Uterus (tissue), 4 donors: ENCODE data around the gene CXXC5. TPM values are rescaled to one million over a fixed set of nuclear protein-coding genes. Genes with fewer than 3 reads are reported as not detected.
"Not testable (repeated sequence)": the region's sequence is repeated elsewhere in the genome, so short reads cannot be mapped to it uniquely, and the experiment has no call there.

Source experiments
- DNase-seq, 2 donors: peaks; one replicate each; pipeline ENCODE4 v3.0.0-alpha.2; 2019 to 2020
- H3K27ac ChIP-seq, 2 donors: fragments of 200-600 bp; sonication (generic); 1 replicate in 1 of 2; 2 replicates in 1 of 2; pipeline ENCODE4 v1.5.1; 2016 to 2018
- H3K27me3 ChIP-seq, 2 donors: fragments of 200-600 bp; sonication (generic); one replicate each; pipeline ENCODE4 v1.5.1; 2018 to 2019; ENCODE audit warnings: control low read depth in 1 of 2
- H3K36me3 ChIP-seq, 2 donors: fragments of 200-600 bp; sonication (generic); one replicate each; pipeline ENCODE4 v1.5.1; 2019; ENCODE audit warnings: control low read depth in 1 of 2
- H3K4me1 ChIP-seq, 2 donors: fragments of 200-600 bp; sonication (generic); one replicate each; pipeline ENCODE4 v1.5.1; 2018 to 2019; ENCODE audit warnings: control low read depth in 1 of 2
- H3K4me3 ChIP-seq, 2 donors: fragments of 200-600 bp; sonication (generic); 1 replicate in 1 of 2; 2 replicates in 1 of 2; pipeline ENCODE4 v1.5.1; 2018 to 2019; ENCODE audit warnings: mild to moderate bottlenecking in 1 of 2
- H3K9me3 ChIP-seq, 2 donors: fragments of 200-600 bp; sonication (generic); one replicate each; pipeline ENCODE4 v1.5.1; 2019; ENCODE audit warnings: control low read depth in 1 of 2
- CTCF ChIP-seq, 4 experiments: fragments of 200-600 bp in 2 of 4; fragments of 450-650 bp in 2 of 4; sonication (generic) in 2 of 4; IDR thresholded peaks; one replicate each; pipeline ENCODE4 v1.5.1; 2016 to 2019; ENCODE audit warnings: antibody characterized with exemption in 4 of 4, mild to moderate bottlenecking in 2 of 4, moderate library complexity in 1 of 4
- POLR2A ChIP-seq, 2 donors: fragments of 450-650 bp; IDR thresholded peaks; one replicate each; pipeline ENCODE4 v1.6.1; 2016; ENCODE audit warnings: antibody characterized with exemption in 2 of 2, mild to moderate bottlenecking in 1 of 2, moderate library complexity in 1 of 2
- intact Hi-C: fragments of 100-400 bp; cut with DNase I; formaldehyde crosslinking; loops from one replicate; pipeline ENCODE4 v1.15.1; 2023; ENCODE audit warnings: low total_unique reads
- total RNA-seq, 4 donors: library from RNA; depleted of rRNA in 3 of 4; stranded (reverse); fragments of >200 nt in 3 of 4; gene quantifications; one replicate each; pipeline versions ENCODE4 v1.1.0 to v1.2.4, GENCODE V29; 2014 to 2023
- donor health status: DM: yes; HTN: yes; CAD: no.

Gene CXXC5
- total RNA-seq, result 10 to 100 TPM in 3 of 4 donors, 1 to 10 TPM in 1; 3.3 to 51.3 (median 35.0) TPM

- Histone ChIP-seq H3K4me1 (peaks cover 0 to 26% of the 10 kb centered on the region in 2 donors), H3K27ac (peak within 1 kb of the TSS; percentile 73 to 88), H3K4me3 (peak within 1 kb of the TSS; percentile 72 to 79), H3K9me3 (no peaks in the 10 kb centered on the region), H3K27me3 (no peaks in the 10 kb centered on the region), H3K36me3 (no peaks in the 10 kb centered on the region)
- peak; percentile 79 to 83 for DNase-seq
- TF ChIP-seq CTCF (IDR thresholded peaks at IDR 0.05) (peak in 1 of 4 experiments; percentile 35), POLR2A (IDR thresholded peaks at IDR 0.05) (peak; percentile 39 to 75)
- intact Hi-C loops, result no loop called here
These were observed at the start of gene CXXC5 for GRCh38 chr5:139648205-139649081. TSS of gene CXXC5 (plus strand) at chr5:139648349. CDS start at chr5:139680524, 32,175 bp downstream.

GRCh38 chr5:139598601-139598965 lies 49.6 kb upstream of the CXXC5 start:
- H3K4me1 ChIP-seq, DNase-seq, intact Hi-C loops, H3K27me3 ChIP-seq, H3K9me3 ChIP-seq, H3K4me3 ChIP-seq, H3K36me3 ChIP-seq, H3K27ac ChIP-seq: not testable (repeated sequence)

- TF ChIP-seq CTCF (IDR thresholded peaks at IDR 0.05) (no peak), POLR2A (IDR thresholded peaks at IDR 0.05) (no peak)
- H3K4me1 ChIP-seq, result no peaks in the 10 kb centered on the region
- intact Hi-C loops, result no loop called here
- no peaks in the 10 kb centered on the region for H3K9me3 ChIP-seq
- no peak for DNase-seq
- no peaks in the 10 kb centered on the region for H3K27me3 ChIP-seq
- H3K27ac ChIP-seq, result no peak overlapping the region
- no peaks in the 10 kb centered on the region for H3K36me3 ChIP-seq
- no peak overlapping the region for H3K4me3 ChIP-seq
These were observed 47.7 kb upstream of the CXXC5 start for GRCh38 chr5:139600336-139600949.

- Histone ChIP-seq H3K4me1 (no peaks in the 10 kb centered on the region), H3K9me3 (no peaks in the 10 kb centered on the region), H3K27ac (no peak overlapping the region), H3K27me3 (no peaks in the 10 kb centered on the region), H3K4me3 (no peak overlapping the region), H3K36me3 (no peaks in the 10 kb centered on the region)
- no peak for TF ChIP-seq POLR2A (IDR thresholded peaks at IDR 0.05)
- TF ChIP-seq CTCF (IDR thresholded peaks at IDR 0.05), result no peak
- no peak for DNase-seq
- intact Hi-C loops, result no loop called here
These were observed 46.7 kb upstream of the CXXC5 start for GRCh38 chr5:139601429-139601828.

GRCh38 chr5:139601948-139602347 lies 46.2 kb upstream of the CXXC5 start:
- intact Hi-C loops, H3K36me3 ChIP-seq, DNase-seq, H3K27me3 ChIP-seq, H3K27ac ChIP-seq, H3K4me3 ChIP-seq, H3K4me1 ChIP-seq, H3K9me3 ChIP-seq: not testable (repeated sequence)

GRCh38 chr5:139605887-139606286 lies 42.3 kb upstream of the CXXC5 start:
- no peak for DNase-seq
- Histone ChIP-seq H3K9me3 (no peaks in the 10 kb centered on the region), H3K4me3 (no peak overlapping the region), H3K4me1 (no peaks in the 10 kb centered on the region), H3K36me3 (no peaks in the 10 kb centered on the region), H3K27me3 (no peaks in the 10 kb centered on the region), H3K27ac (no peak overlapping the region)
- TF ChIP-seq POLR2A (IDR thresholded peaks at IDR 0.05) (no peak), CTCF (IDR thresholded peaks at IDR 0.05) (no peak)
- intact Hi-C loops, result no loop called here
